GM19239 (cell line): Measurements from ENCODE around the gene INPP4B.

Source experiments
- DNase-seq: peaks from one replicate; pipeline ENCODE4 v3.0.0; 2011; ENCODE audit warnings: low spot score; ENCODE audit not compliant: insufficient read length
- FAIRE-seq: peaks from 2 replicates; lab custom pipeline; 2011; peaks lifted over from hg19 to GRCh38; lab: Jason Lieb, UNC

Gene INPP4B

GRCh38 chr4:142284402-142285221, 561.5 kb downstream of the INPP4B start:
- FAIRE-seq = no peak

GRCh38 chr4:142282870-142283431, 563.1 kb downstream of the INPP4B start:
- no peak for FAIRE-seq

More at GRCh38 chr4:142284402-142285221, 561.5 kb downstream of the INPP4B start:
- DNase-seq = no peak

GRCh38 chr4:142281999-142282398, 564.1 kb downstream of the INPP4B start:
- FAIRE-seq = no peak

More at GRCh38 chr4:142282870-142283431, 563.1 kb downstream of the INPP4B start:
- no peak for DNase-seq

GRCh38 chr4:142278663-142279062, 567.4 kb downstream of the INPP4B start:
- no peak for DNase-seq

More at GRCh38 chr4:142281999-142282398, 564.1 kb downstream of the INPP4B start:
- DNase-seq = no peak

GRCh38 chr4:142278171-142278570, 567.9 kb downstream of the INPP4B start:
- FAIRE-seq (no peak), DNase-seq (no peak)

More at GRCh38 chr4:142278663-142279062, 567.4 kb downstream of the INPP4B start:
- no peak for FAIRE-seq

- FAIRE-seq (no peak), DNase-seq (no peak)
These were observed 572.0 kb downstream of the INPP4B start for GRCh38 chr4:142274137-142274536.

- no peak for DNase-seq
- FAIRE-seq = no peak
These were observed 573.6 kb downstream of the INPP4B start for GRCh38 chr4:142272452-142272851.

- FAIRE-seq (no peak), DNase-seq (no peak)
These were observed 574.3 kb downstream of the INPP4B start for GRCh38 chr4:142271832-142272231.

- FAIRE-seq (no peak), DNase-seq (no peak)
These were observed 579.0 kb downstream of the INPP4B start for GRCh38 chr4:142267101-142267500.

GRCh38 chr4:142265946-142266345, 580.2 kb downstream of the INPP4B start:
- FAIRE-seq (no peak), DNase-seq (no peak)

- DNase-seq (no peak), FAIRE-seq (no peak)
These were observed 580.6 kb downstream of the INPP4B start for GRCh38 chr4:142265536-142265935.

GRCh38 chr4:142264961-142265360, 581.1 kb downstream of the INPP4B start:
- FAIRE-seq = no peak

GRCh38 chr4:142262956-142263355, 583.1 kb downstream of the INPP4B start:
- no peak for FAIRE-seq

More at GRCh38 chr4:142264961-142265360, 581.1 kb downstream of the INPP4B start:
- no peak for DNase-seq

GRCh38 chr4:142248946-142249345, 597.2 kb downstream of the INPP4B start:
- no peak for FAIRE-seq
- no peak for DNase-seq

More at GRCh38 chr4:142262956-142263355, 583.1 kb downstream of the INPP4B start:
- DNase-seq = no peak

- no peak for DNase-seq
- no peak for FAIRE-seq
These were observed 602.8 kb downstream of the INPP4B start for GRCh38 chr4:142243255-142243654.

GRCh38 chr4:142242156-142242555, 603.9 kb downstream of the INPP4B start:
- FAIRE-seq (no peak), DNase-seq (no peak)

GRCh38 chr4:142238589-142238988, 607.5 kb downstream of the INPP4B start:
- FAIRE-seq (no peak), DNase-seq (no peak)

- no peak for DNase-seq
- no peak for FAIRE-seq
These were observed 609.8 kb downstream of the INPP4B start for GRCh38 chr4:142236268-142236667.

GRCh38 chr4:142231787-142232186, 614.3 kb downstream of the INPP4B start:
- DNase-seq (no peak), FAIRE-seq (no peak)

- FAIRE-seq = no peak
These were observed 615.1 kb downstream of the INPP4B start for GRCh38 chr4:142230991-142231390.

GRCh38 chr4:142226014-142226413, 620.1 kb downstream of the INPP4B start:
- FAIRE-seq = no peak
- no peak for DNase-seq

More at GRCh38 chr4:142230991-142231390, 615.1 kb downstream of the INPP4B start:
- no peak for DNase-seq
